Forelimb muscle (tissue), 1 donor: ENCODE measurements around the gene UBFD1. TPM values are rescaled to one million over a fixed set of nuclear protein-coding genes. Genes with fewer than 3 reads are reported as not detected.
"Not testable (repeated sequence)": the region's sequence is repeated elsewhere in the genome, so short reads cannot be mapped to it uniquely, and the experiment has no call there.

Source experiments
- DNase-seq: peaks from one replicate; pipeline ENCODE4 v3.0.0-alpha.2; 2013; ENCODE audit warnings: low read depth
- polyA plus RNA-seq: library from polyadenylated mRNA; unstranded; fragments of 120-200 nt; gene quantifications from one replicate; pipeline ENCODE4 v1.2.1, GENCODE V29; 2013; ENCODE audit not compliant: insufficient read length

Gene UBFD1
- polyA plus RNA-seq, 1 donor, result 64.8 TPM

GRCh38 chr16:23527961-23528643 is 29.4 kb upstream of the UBFD1 start:
- DNase-seq, result no peak

- no peak for DNase-seq
Observed at GRCh38 chr16:23528644-23529310, 28.8 kb upstream of the UBFD1 start.

GRCh38 chr16:23530062-23530461 is 27.5 kb upstream of the UBFD1 start:
- DNase-seq, result no peak

- DNase-seq, result no peak
Observed at GRCh38 chr16:23532448-23532847, 25.1 kb upstream of the UBFD1 start.

GRCh38 chr16:23534868-23535860 is 22.4 kb upstream of the UBFD1 start:
- no peak for DNase-seq

GRCh38 chr16:23535901-23536300 is 21.6 kb upstream of the UBFD1 start:
- DNase-seq, result no peak

GRCh38 chr16:23537390-23537789 is 20.1 kb upstream of the UBFD1 start:
- no peak for DNase-seq

GRCh38 chr16:23538919-23539278 is 18.6 kb upstream of the UBFD1 start:
- no peak for DNase-seq

GRCh38 chr16:23539984-23540816 is 17.3 kb upstream of the UBFD1 start:
- no peak for DNase-seq

GRCh38 chr16:23540817-23541178 is 16.7 kb upstream of the UBFD1 start:
- not testable (repeated sequence) for DNase-seq

GRCh38 chr16:23544436-23544835 is 13.1 kb upstream of the UBFD1 start:
- DNase-seq, result no peak

GRCh38 chr16:23549938-23550337 is 7.6 kb upstream of the UBFD1 start:
- DNase-seq, result no peak

- DNase-seq, result no peak
Observed at GRCh38 chr16:23552161-23552560, 5.4 kb upstream of the UBFD1 start.

GRCh38 chr16:23554536-23554935 is 3.0 kb upstream of the UBFD1 start:
- DNase-seq, result no peak

GRCh38 chr16:23557779-23558702 is 514 bp downstream of the UBFD1 start:
- DNase-seq, result no peak

GRCh38 chr16:23561586-23561985 is 4.1 kb downstream of the UBFD1 start:
- DNase-seq, result no peak

GRCh38 chr16:23562505-23562904 is 5.0 kb downstream of the UBFD1 start:
- DNase-seq, result no peak

- no peak for DNase-seq
Observed at GRCh38 chr16:23563186-23563585, 5.7 kb downstream of the UBFD1 start.

GRCh38 chr16:23564575-23565363 is 7.2 kb downstream of the UBFD1 start:
- no peak for DNase-seq

GRCh38 chr16:23566724-23567123 is 9.2 kb downstream of the UBFD1 start:
- DNase-seq, result no peak
